Ectodermal cell (in vitro differentiated cells): ENCODE results near the gene DPPA4.

Experiments used
- H3K27ac ChIP-seq: 2 replicates; pipeline ENCODE4 v1.7.0; 2013; ENCODE audit warnings: mild to moderate bottlenecking, low read depth, low read length; ENCODE audit not compliant: insufficient read depth, poor library complexity, severe bottlenecking
- H3K27me3 ChIP-seq: 2 replicates; pipeline ENCODE4 v1.7.0; 2013; ENCODE audit warnings: mild to moderate bottlenecking, low read length; ENCODE audit not compliant: insufficient read depth, control insufficient read depth, poor library complexity, severe bottlenecking
- H3K36me3 ChIP-seq: one replicate; pipeline ENCODE4 v1.7.0; 2013; ENCODE audit warnings: low read length; ENCODE audit not compliant: control insufficient read depth, insufficient read depth
- H3K4me1 ChIP-seq: one replicate; pipeline ENCODE4 v1.7.0; 2013; ENCODE audit warnings: low read length; ENCODE audit not compliant: control insufficient read depth, insufficient read depth
- H3K4me3 ChIP-seq: 2 replicates; pipeline ENCODE4 v1.7.0; 2013; ENCODE audit warnings: low read depth, low read length, control low read depth; ENCODE audit not compliant: insufficient read depth
- H3K9me3 ChIP-seq: 2 replicates; pipeline ENCODE4 v1.7.0; 2013; ENCODE audit warnings: mild to moderate bottlenecking, low read length, moderate library complexity; ENCODE audit not compliant: control insufficient read depth
- WGBS, 2 experiments: methylation state at CpG; one replicate each; pipeline ENCODE4 v1.1.7; 2013; ENCODE audit warnings: missing lambda C conversion rate in 2 of 2; 5-methylcytosine and 5-hydroxymethylcytosine counted together

Gene DPPA4

GRCh38 chr3:109339714-109340648, 2.6 kb upstream of the DPPA4 start:
- no peak overlapping the region for H3K27ac ChIP-seq
- 59 to 63% methylated on average over 2 to 4 of the region's 5 CpGs for WGBS, 2 experiments
- no peak overlapping the region for H3K4me3 ChIP-seq
- H3K36me3 ChIP-seq: no peaks in the 10 kb centered on the region
- no peaks in the 10 kb centered on the region for H3K4me1 ChIP-seq
- no peaks in the 10 kb centered on the region for H3K9me3 ChIP-seq
- no peaks in the 10 kb centered on the region for H3K27me3 ChIP-seq

- no peaks in the 10 kb centered on the region for H3K36me3 ChIP-seq
- H3K9me3 ChIP-seq: no peaks in the 10 kb centered on the region
- H3K4me1 ChIP-seq: peaks cover 7% of the 10 kb centered on the region
- no peaks in the 10 kb centered on the region for H3K27me3 ChIP-seq
- H3K4me3 ChIP-seq: no peak overlapping the region
- H3K27ac ChIP-seq: no peak overlapping the region
- 73 to 86% methylated on average over 3 of the region's 3 CpGs for WGBS, 2 experiments
These were observed 1.9 kb upstream of the DPPA4 start for GRCh38 chr3:109339197-109339596.

DNA sequence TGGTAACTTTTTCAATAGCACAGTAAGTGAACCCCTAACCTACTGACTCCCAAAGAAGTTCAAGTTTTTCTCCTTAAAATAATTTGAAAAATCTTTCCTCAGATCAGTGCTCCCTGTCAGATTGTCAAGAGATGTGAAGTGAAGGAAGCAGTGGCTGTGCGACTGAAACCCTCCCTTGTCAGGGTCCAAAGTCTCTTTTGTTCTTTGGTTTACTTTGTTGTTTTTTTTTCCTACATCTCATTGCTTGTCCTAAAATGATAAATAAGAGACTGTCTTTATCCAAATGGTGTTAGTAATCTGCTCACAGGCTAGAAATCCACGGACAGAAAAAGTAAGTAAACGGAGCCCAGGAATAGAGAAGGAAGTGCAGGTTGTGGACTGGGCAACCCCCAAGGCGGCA, 976 bp upstream of the DPPA4 start:
- peaks cover 7% of the 10 kb centered on the region for H3K4me1 ChIP-seq
- no peak overlapping the region for H3K27ac ChIP-seq
- 37 to 46% methylated on average over 4 of the region's 4 CpGs for WGBS, 2 experiments
- no peaks in the 10 kb centered on the region for H3K36me3 ChIP-seq
- no peaks in the 10 kb centered on the region for H3K27me3 ChIP-seq
- H3K4me3 ChIP-seq: no peak overlapping the region
- H3K9me3 ChIP-seq: no peaks in the 10 kb centered on the region

DNA sequence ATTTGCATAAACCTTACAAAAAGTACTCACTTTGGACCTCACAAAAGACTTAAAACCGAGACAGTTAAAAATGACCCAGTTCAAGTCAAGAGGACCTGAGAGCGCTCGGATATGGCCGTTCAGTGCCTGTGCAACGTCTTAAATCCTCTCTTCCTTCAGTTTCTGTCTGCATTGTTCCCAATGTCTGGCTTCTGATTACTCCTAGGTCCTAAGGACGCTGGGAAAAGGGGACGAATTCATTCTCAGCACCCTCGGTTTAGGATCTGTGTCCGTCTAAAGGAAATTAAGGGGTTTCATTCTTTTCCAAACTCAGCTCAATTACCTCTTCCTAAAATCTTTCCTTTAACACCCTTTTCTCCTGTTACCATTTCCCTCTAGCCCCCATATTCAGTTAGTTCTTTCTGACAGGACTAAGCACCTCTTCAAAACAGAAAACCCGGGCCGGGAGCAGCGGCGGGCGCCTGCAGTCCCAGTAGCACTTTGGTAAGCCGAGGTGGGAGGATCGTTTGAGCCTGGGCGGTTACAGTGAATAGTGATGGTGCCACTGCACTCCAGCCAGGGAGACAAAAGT, 970 bp downstream of the DPPA4 start:
- 0 to 2% methylated on average over 17 of the region's 17 CpGs for WGBS, 2 experiments
- H3K4me3 ChIP-seq: peak overlapping the region; percentile 84

GRCh38 chr3:109334572-109334971, 2.8 kb downstream of the DPPA4 start:
- peaks cover 19% of the 10 kb centered on the region for H3K36me3 ChIP-seq
- no peaks in the 10 kb centered on the region for H3K9me3 ChIP-seq
- WGBS, 2 experiments: 0 to 9% methylated on average over 1 of the region's 1 CpG
- no peaks in the 10 kb centered on the region for H3K27me3 ChIP-seq
- peaks cover 22% of the 10 kb centered on the region for H3K4me1 ChIP-seq
- peak overlapping the region; percentile 84 for H3K4me3 ChIP-seq
- no peak overlapping the region for H3K27ac ChIP-seq

More for the DNA sequence above, 970 bp downstream of the DPPA4 start:
- no peaks in the 10 kb centered on the region for H3K9me3 ChIP-seq
- peaks cover 14% of the 10 kb centered on the region for H3K36me3 ChIP-seq
- H3K4me1 ChIP-seq: peaks cover 22% of the 10 kb centered on the region
- peak overlapping the region; percentile 72 for H3K27ac ChIP-seq
- no peaks in the 10 kb centered on the region for H3K27me3 ChIP-seq

DNA sequence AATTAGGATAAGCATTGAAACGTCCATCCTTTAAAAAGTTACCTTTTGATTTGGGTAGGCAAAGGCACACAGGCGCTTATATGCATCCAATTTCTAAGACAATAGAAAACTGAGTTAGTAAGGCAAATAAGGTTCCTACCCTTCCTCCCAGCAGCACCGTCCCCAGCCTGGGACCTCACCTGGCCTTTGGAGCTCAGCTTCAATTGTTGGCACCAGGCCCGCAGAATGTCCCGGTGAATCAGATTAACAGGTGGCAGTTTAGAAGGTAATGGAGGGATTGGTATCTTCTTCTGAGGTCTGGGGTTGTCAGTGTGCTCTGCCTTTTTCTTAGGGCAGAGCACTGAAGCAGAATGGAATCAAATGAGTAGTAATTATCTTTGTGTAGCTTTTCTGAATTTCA, 5.7 kb downstream of the DPPA4 start:
- Histone ChIP-seq H3K9me3 (no peaks in the 10 kb centered on the region), H3K4me3 (no peak overlapping the region), H3K27me3 (no peaks in the 10 kb centered on the region), H3K4me1 (peaks cover 22% of the 10 kb centered on the region), H3K27ac (no peak overlapping the region), H3K36me3 (peaks cover 31% of the 10 kb centered on the region)
- 80 to 87% methylated on average over 5 of the region's 5 CpGs for WGBS, 2 experiments

- Histone ChIP-seq H3K4me1 (peaks cover 22% of the 10 kb centered on the region), H3K27ac (no peak overlapping the region), H3K9me3 (no peaks in the 10 kb centered on the region), H3K27me3 (no peaks in the 10 kb centered on the region), H3K36me3 (peaks cover 31% of the 10 kb centered on the region), H3K4me3 (no peak overlapping the region)
- 91 to 98% methylated on average over 6 of the region's 7 CpGs for WGBS, 2 experiments
These were observed 6.9 kb downstream of the DPPA4 start for GRCh38 chr3:109330405-109330804.

DNA sequence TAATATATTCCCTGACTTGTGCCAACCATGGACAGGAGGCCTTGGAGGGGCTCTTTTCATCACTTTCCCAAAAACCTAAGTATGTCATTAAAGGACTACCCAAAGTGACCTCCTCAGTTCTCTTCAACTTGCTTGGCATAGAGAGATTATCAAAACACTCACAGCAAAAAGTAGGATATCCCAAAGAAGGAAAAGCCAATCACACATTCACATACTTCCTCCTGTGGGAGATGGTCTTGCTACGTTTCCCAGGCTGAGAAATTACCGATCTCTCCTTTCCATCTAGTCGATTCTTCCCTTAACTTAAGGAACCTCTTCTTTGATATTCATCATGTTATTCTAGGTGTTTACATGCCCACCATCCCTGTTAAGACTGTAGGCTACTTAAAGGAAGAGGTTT, 9.1 kb downstream of the DPPA4 start:
- Histone ChIP-seq H3K9me3 (no peaks in the 10 kb centered on the region), H3K4me3 (no peak overlapping the region), H3K4me1 (peaks cover 14% of the 10 kb centered on the region), H3K36me3 (peaks cover 31% of the 10 kb centered on the region), H3K27ac (no peak overlapping the region), H3K27me3 (no peaks in the 10 kb centered on the region)
- WGBS, 2 experiments: 94 to 100% methylated on average over 1 to 3 of the region's 3 CpGs

GRCh38 chr3:109325657-109326056, 11.7 kb downstream of the DPPA4 start:
- Histone ChIP-seq H3K27ac (no peak overlapping the region), H3K4me1 (no peaks in the 10 kb centered on the region), H3K36me3 (peaks cover 17% of the 10 kb centered on the region), H3K27me3 (no peaks in the 10 kb centered on the region), H3K4me3 (no peak overlapping the region), H3K9me3 (no peaks in the 10 kb centered on the region)
- 87 to 89% methylated on average over 3 of the region's 3 CpGs for WGBS, 2 experiments

GRCh38 chr3:109325109-109325508, 12.2 kb downstream of the DPPA4 start:
- Histone ChIP-seq H3K4me1 (no peaks in the 10 kb centered on the region), H3K27me3 (no peaks in the 10 kb centered on the region), H3K27ac (no peak overlapping the region), H3K4me3 (no peak overlapping the region), H3K36me3 (peaks cover 17% of the 10 kb centered on the region), H3K9me3 (no peaks in the 10 kb centered on the region)
- WGBS, 2 experiments: 90 to 91% methylated on average over 5 of the region's 5 CpGs
